Left forelimb (tissue), 1 donor: ENCODE measurements around the gene EFCAB5.
A peak's percentile ranks its signal among the peaks of the same experiment; 100 is the strongest.
"Not testable (repeated sequence)": the region's sequence is repeated elsewhere in the genome, so short reads cannot be mapped to it uniquely, and the experiment has no call there.

ENCODE experiments used
- DNase-seq: peaks from one replicate; pipeline ENCODE4 v3.0.0-alpha.2; 2018; ENCODE audit warnings: low spot score

EFCAB5 gene

GRCh38 chr17:29941334-29941733 lies at the start of gene EFCAB5:
TSS of gene EFCAB5 (plus strand) at chr17:29941634. CDS start at chr17:29941797, 163 bp downstream.
- DNase-seq, result no peak

GRCh38 chr17:29892201-29892600 lies 49.2 kb upstream of the EFCAB5 start:
- no peak for DNase-seq

- not testable (repeated sequence) for DNase-seq
These were observed 44.3 kb upstream of the EFCAB5 start for GRCh38 chr17:29897136-29897535.

- DNase-seq, result no peak
These were observed 38.0 kb upstream of the EFCAB5 start for GRCh38 chr17:29903471-29903870.

- no peak for DNase-seq
These were observed 36.2 kb upstream of the EFCAB5 start for GRCh38 chr17:29905086-29905878.

GRCh38 chr17:29905879-29906167 lies 35.6 kb upstream of the EFCAB5 start:
- DNase-seq, result no peak

GRCh38 chr17:29906969-29907368 lies 34.5 kb upstream of the EFCAB5 start:
- no peak for DNase-seq

- no peak for DNase-seq
These were observed 32.0 kb upstream of the EFCAB5 start for GRCh38 chr17:29909236-29910003.

- no peak for DNase-seq
These were observed 29.7 kb upstream of the EFCAB5 start for GRCh38 chr17:29911641-29912177.

GRCh38 chr17:29914819-29915537 lies 26.5 kb upstream of the EFCAB5 start:
- DNase-seq, result no peak

GRCh38 chr17:29918016-29918415 lies 23.4 kb upstream of the EFCAB5 start:
- DNase-seq, result no peak

- no peak for DNase-seq
These were observed 22.2 kb upstream of the EFCAB5 start for GRCh38 chr17:29918922-29919856.

- no peak for DNase-seq
These were observed 16.6 kb upstream of the EFCAB5 start for GRCh38 chr17:29924786-29925185.

- DNase-seq, result no peak
These were observed 13.9 kb upstream of the EFCAB5 start for GRCh38 chr17:29927546-29927945.

GRCh38 chr17:29929006-29929532 lies 12.4 kb upstream of the EFCAB5 start:
- no peak for DNase-seq

- DNase-seq, result peak; percentile 90
These were observed 11.7 kb upstream of the EFCAB5 start, which contains the start of gene SSH2 for GRCh38 chr17:29929533-29930408. TSS of gene SSH2 (minus strand) at chr17:29930228. CDS start at chr17:29930000, 228 bp downstream.

GRCh38 chr17:29930409-29931010 lies 10.9 kb upstream of the EFCAB5 start:
- DNase-seq, result no peak

- peak; percentile 70 for DNase-seq
These were observed 10.1 kb upstream of the EFCAB5 start for GRCh38 chr17:29931231-29931932.

GRCh38 chr17:29933379-29933778 lies 8.1 kb upstream of the EFCAB5 start:
- DNase-seq, result no peak
